Fibroblast of gingiva (primary cell): ENCODE data around the gene ANKAR.
A peak's percentile ranks its signal among the peaks of the same experiment; 100 is the strongest.
"Not testable (repeated sequence)": the region's sequence is repeated elsewhere in the genome, so short reads cannot be mapped to it uniquely, and the experiment has no call there.

Experiments
- DNase-seq: peaks from one replicate; pipeline ENCODE4 v3.0.0-alpha.2; 2011; ENCODE audit warnings: low read depth

The ANKAR gene

GRCh38 chr2:189709501-189710221 is 35.2 kb downstream of the ANKAR start:
- no peak for DNase-seq

- not testable (repeated sequence) for DNase-seq
Observed at GRCh38 chr2:189717593-189717992, 43.1 kb downstream of the ANKAR start.

- DNase-seq, result peak; percentile 43
Observed at GRCh38 chr2:189719571-189719970, 45.1 kb downstream of the ANKAR start.

GRCh38 chr2:189723192-189723591 is 48.7 kb downstream of the ANKAR start:
- DNase-seq, result no peak
